ENCODE measurements around the gene FBXO24. TPM values are rescaled to one million over a fixed set of nuclear protein-coding genes. Genes with fewer than 3 reads are reported as not detected.
A peak's percentile ranks its signal among the peaks of the same experiment; 100 is the strongest.

Gene FBXO24
- total RNA-seq, 1 experiment from 2014 or later, result 0.66 TPM

- no peak for TF ChIP-seq CTCF (IDR thresholded peaks at IDR 0.05; ENCODE audit: unreplicated experiment)
- DNase-seq, result no peak
- Mint-ChIP-seq H3K9me3 (ENCODE audit: low read depth, unreplicated experiment) (no peaks in the 10 kb centered on the region), H3K4me1 (ENCODE audit: low read depth, unreplicated experiment) (peaks cover 80% of the 10 kb centered on the region), H3K27me3 (ENCODE audit: unreplicated experiment) (no peaks in the 10 kb centered on the region), H3K27ac (ENCODE audit: unreplicated experiment) (peak overlapping the region; percentile 99), H3K36me3 (ENCODE audit: insufficient read depth, unreplicated experiment) (peaks cover 27% of the 10 kb centered on the region), H3K4me3 (ENCODE audit: low read depth, unreplicated experiment) (peak overlapping the region; percentile 56)
- intact Hi-C loops (cut with micrococcal nuclease; ENCODE audit: unreplicated experiment), result loop anchor here (5.0 kb wide), 1 partner anchor 68 kb away; the partner anchor contains the start of gene TSC22D4
- no TSS peak for BruUV-seq (replicated peaks)
- CTCF ChIA-PET, result interaction anchor here (0.6 to 2.0 kb wide), 4 partner anchors 14 to 557 kb away, joined by 3 to 12 read pairs (median 4); no protein-coding TSS in a partner anchor
Observed at GRCh38 chr7:100544967-100545359, 41.2 kb upstream of the FBXO24 start.

- DNase-seq, result peak; percentile 79
- Mint-ChIP-seq H3K4me1 (ENCODE audit: low read depth, unreplicated experiment) (peaks cover 80% of the 10 kb centered on the region), H3K4me3 (ENCODE audit: low read depth, unreplicated experiment) (peak overlapping the region; percentile 56), H3K9me3 (ENCODE audit: low read depth, unreplicated experiment) (no peaks in the 10 kb centered on the region), H3K27me3 (ENCODE audit: unreplicated experiment) (no peaks in the 10 kb centered on the region), H3K36me3 (ENCODE audit: insufficient read depth, unreplicated experiment) (peaks cover 31% of the 10 kb centered on the region), H3K27ac (ENCODE audit: unreplicated experiment) (peak overlapping the region; percentile 99)
- no TSS peak for BruUV-seq (replicated peaks)
- CTCF ChIA-PET, result interaction anchor here (0.6 to 2.0 kb wide), 4 partner anchors 14 to 558 kb away, joined by 3 to 12 read pairs (median 4); no protein-coding TSS in a partner anchor
- intact Hi-C loops (cut with micrococcal nuclease; ENCODE audit: unreplicated experiment), result loop anchor here (5.0 kb wide), 1 partner anchor 68 kb away; the partner anchor contains the start of gene TSC22D4
- no peak for TF ChIP-seq CTCF (IDR thresholded peaks at IDR 0.05; ENCODE audit: unreplicated experiment)
Observed at GRCh38 chr7:100545360-100546128, 40.6 kb upstream of the FBXO24 start.

GRCh38 chr7:100546129-100546925 lies 39.8 kb upstream of the FBXO24 start:
- DNase-seq, result peak; percentile 21
- CTCF ChIA-PET, result interaction anchor here (1.0 to 2.0 kb wide), 3 partner anchors 13 to 81 kb away, joined by 3 to 12 read pairs (median 4); no protein-coding TSS in a partner anchor
- H3K4me3 Mint-ChIP-seq (ENCODE audit: low read depth, unreplicated experiment), result peak overlapping the region; percentile 56
- H3K27ac Mint-ChIP-seq (ENCODE audit: unreplicated experiment), result peak overlapping the region; percentile 99
- no peak for TF ChIP-seq CTCF (IDR thresholded peaks at IDR 0.05; ENCODE audit: unreplicated experiment)
- no peaks in the 10 kb centered on the region for H3K27me3 Mint-ChIP-seq (ENCODE audit: unreplicated experiment)
- BruUV-seq (replicated peaks), result TSS peak; percentile 9
- H3K4me1 Mint-ChIP-seq (ENCODE audit: low read depth, unreplicated experiment), result peaks cover 75% of the 10 kb centered on the region
- no peaks in the 10 kb centered on the region for H3K9me3 Mint-ChIP-seq (ENCODE audit: low read depth, unreplicated experiment)
- intact Hi-C loops (cut with micrococcal nuclease; ENCODE audit: unreplicated experiment), result loop anchor here (5.0 kb wide), 1 partner anchor 69 kb away; the partner anchor contains the start of gene TSC22D4
- H3K36me3 Mint-ChIP-seq (ENCODE audit: insufficient read depth, unreplicated experiment), result peaks cover 30% of the 10 kb centered on the region

Measured in Calu3 (cell line).